Measurements from ENCODE around the gene ALDH16A1.

DNA sequence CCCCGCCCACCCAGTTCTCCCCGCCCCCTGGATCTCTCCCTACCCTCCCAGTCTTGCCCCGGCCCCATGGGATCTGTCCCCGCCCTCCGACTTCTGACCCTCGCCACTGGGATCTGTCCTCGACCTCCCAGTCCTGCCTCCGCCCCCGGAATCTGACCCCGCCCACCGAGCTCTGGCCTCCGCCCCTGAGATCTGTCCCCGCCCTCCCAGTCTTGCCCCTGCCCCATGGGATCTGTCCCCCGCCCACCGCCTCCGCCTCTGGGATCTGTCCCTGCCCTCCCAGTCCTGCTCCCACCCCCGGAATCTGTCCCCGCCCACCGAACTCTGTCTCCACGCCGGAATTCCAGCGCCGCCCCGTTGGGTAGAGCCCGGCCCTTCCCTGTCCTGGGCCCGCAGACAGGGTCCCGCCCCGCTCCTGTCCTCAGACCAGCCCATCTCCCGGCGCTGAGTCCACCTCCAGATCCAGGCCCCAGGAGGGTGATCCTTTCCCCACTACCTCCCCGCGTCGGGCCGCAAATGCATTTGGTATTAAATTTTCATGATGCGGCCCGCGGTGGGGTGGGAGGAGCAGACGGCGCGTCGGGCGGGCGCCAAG is 10.2 kb upstream of the ALDH16A1 start:
- TF ChIP-seq GATA3 (IDR thresholded peaks at IDR 0.05; ENCODE audit: low read depth, low read length) = no peak
- TF ChIP-seq GATA2 (IDR thresholded peaks at IDR 0.05; ENCODE audit: low read depth, low read length) = no peak

All from SH-SY5Y (cell line).